Stomach smooth muscle (tissue), 2 donors: Measurements from ENCODE around the gene RRP12.
"Not testable (repeated sequence)": the region's sequence is repeated elsewhere in the genome, so short reads cannot be mapped to it uniquely, and the experiment has no call there.

ENCODE experiments used
- H3K27ac ChIP-seq: one replicate; pipeline ENCODE4 v1.7.0; 2013; ENCODE audit warnings: mild to moderate bottlenecking, low read length, inconsistent platforms
- H3K27me3 ChIP-seq, 2 donors: one replicate each; pipeline ENCODE4 v1.7.0; 2013; ENCODE audit warnings: low read length in 2 of 2; ENCODE audit not compliant: insufficient read depth in 2 of 2, control insufficient read depth in 1 of 2
- H3K36me3 ChIP-seq, 2 donors: one replicate each; pipeline ENCODE4 v1.7.0; 2013; ENCODE audit warnings: low read length in 2 of 2; ENCODE audit not compliant: control insufficient read depth in 2 of 2, insufficient read depth in 2 of 2
- H3K4me1 ChIP-seq: one replicate; pipeline ENCODE4 v1.7.0; 2013; ENCODE audit warnings: low read length; ENCODE audit not compliant: control insufficient read depth, insufficient read depth
- H3K4me3 ChIP-seq, 2 donors: one replicate each; pipeline ENCODE4 v1.7.0; 2013; ENCODE audit warnings: low read length in 2 of 2
- H3K9ac ChIP-seq, 2 donors: one replicate each; pipeline ENCODE4 v1.7.0; 2013; ENCODE audit warnings: low read length in 2 of 2, mild to moderate bottlenecking in 1 of 2
- H3K9me3 ChIP-seq, 2 donors: one replicate each; pipeline ENCODE4 v1.7.0; 2013; ENCODE audit warnings: low read length in 2 of 2; ENCODE audit not compliant: control insufficient read depth in 2 of 2
- donor health status: healthy.
- donor health status: Pancreatic carcinoma.

The RRP12 gene

GRCh38 chr10:97428572-97428981 lies 27.4 kb upstream of the RRP12 start:
- peak overlapping the region; percentile 16 to 91 for H3K4me3 ChIP-seq
- no peak overlapping the region for H3K27ac ChIP-seq
- H3K9me3 ChIP-seq = no peaks in the 10 kb centered on the region
- H3K36me3 ChIP-seq = peaks cover 20 to 25% of the 10 kb centered on the region in 2 donors
- peaks cover 20% of the 10 kb centered on the region for H3K4me1 ChIP-seq
- no peaks in the 10 kb centered on the region for H3K27me3 ChIP-seq
- peak overlapping the region in 1 of 2 donors; percentile 28 for H3K9ac ChIP-seq

- Histone ChIP-seq H3K36me3 (peaks cover 16 to 21% of the 10 kb centered on the region in 2 donors), H3K4me3 (peak overlapping the region; percentile 91 to 93), H3K27ac (peak overlapping the region; percentile 76), H3K9ac (peak overlapping the region; percentile 66 to 90), H3K27me3 (no peaks in the 10 kb centered on the region), H3K4me1 (peaks cover 20% of the 10 kb centered on the region), H3K9me3 (no peaks in the 10 kb centered on the region)
Observed at GRCh38 chr10:97427571-97428179, 26.5 kb upstream of the RRP12 start.

- Histone ChIP-seq H3K4me3 (peak overlapping the region; percentile 91 to 93), H3K36me3 (peaks cover 16 to 21% of the 10 kb centered on the region in 2 donors), H3K27me3 (no peaks in the 10 kb centered on the region), H3K27ac (peak overlapping the region; percentile 76), H3K9ac (peak overlapping the region; percentile 75 to 90), H3K4me1 (peaks cover 20% of the 10 kb centered on the region), H3K9me3 (no peaks in the 10 kb centered on the region)
Observed at GRCh38 chr10:97426776-97427570, 25.8 kb upstream of the RRP12 start.

GRCh38 chr10:97425964-97426775 lies 25.0 kb upstream of the RRP12 start, which contains the start of gene PGAM1:
TSS of gene PGAM1 (plus strand) at chr10:97426191. CDS start at chr10:97426308, 117 bp downstream.
- no peaks in the 10 kb centered on the region for H3K9me3 ChIP-seq
- peak within 1 kb of the TSS; percentile 88 for H3K27ac ChIP-seq
- H3K36me3 ChIP-seq = peaks cover 11 to 14% of the 10 kb centered on the region in 2 donors
- H3K4me3 ChIP-seq = peak within 1 kb of the TSS; percentile 91 to 96
- H3K27me3 ChIP-seq = no peaks in the 10 kb centered on the region
- peak within 1 kb of the TSS; percentile 90 for H3K9ac ChIP-seq
- peaks cover 20% of the 10 kb centered on the region for H3K4me1 ChIP-seq

GRCh38 chr10:97423757-97424098 lies 22.6 kb upstream of the RRP12 start:
- H3K36me3 ChIP-seq, H3K4me3 ChIP-seq, H3K9ac ChIP-seq, H3K27ac ChIP-seq, H3K27me3 ChIP-seq, H3K9me3 ChIP-seq: not testable (repeated sequence)
- H3K4me1 ChIP-seq = peaks cover 24% of the 10 kb centered on the region

- Histone ChIP-seq H3K4me1 (peaks cover 4% of the 10 kb centered on the region), H3K36me3 (no peaks in the 10 kb centered on the region), H3K4me3 (no peak overlapping the region), H3K9me3 (no peaks in the 10 kb centered on the region), H3K27me3 (no peaks in the 10 kb centered on the region), H3K9ac (no peak overlapping the region), H3K27ac (no peak overlapping the region)
Observed at GRCh38 chr10:97416565-97416964, 15.4 kb upstream of the RRP12 start.

- Histone ChIP-seq H3K27me3 (no peaks in the 10 kb centered on the region), H3K9ac (no peak overlapping the region), H3K4me1 (no peaks in the 10 kb centered on the region), H3K27ac (no peak overlapping the region), H3K4me3 (no peak overlapping the region), H3K9me3 (no peaks in the 10 kb centered on the region), H3K36me3 (no peaks in the 10 kb centered on the region)
Observed at GRCh38 chr10:97412891-97413304, 11.8 kb upstream of the RRP12 start.

GRCh38 chr10:97411406-97411805 lies 10.3 kb upstream of the RRP12 start:
- Histone ChIP-seq H3K36me3 (no peaks in the 10 kb centered on the region), H3K27me3 (no peaks in the 10 kb centered on the region), H3K9me3 (no peaks in the 10 kb centered on the region), H3K27ac (no peak overlapping the region), H3K4me3 (no peak overlapping the region), H3K9ac (no peak overlapping the region), H3K4me1 (peaks cover 4% of the 10 kb centered on the region)

GRCh38 chr10:97408496-97408992 lies 7.4 kb upstream of the RRP12 start:
- Histone ChIP-seq H3K9me3 (no peaks in the 10 kb centered on the region), H3K27ac (no peak overlapping the region), H3K4me3 (no peak overlapping the region), H3K27me3 (no peaks in the 10 kb centered on the region), H3K9ac (no peak overlapping the region), H3K4me1 (peaks cover 4% of the 10 kb centered on the region), H3K36me3 (no peaks in the 10 kb centered on the region)

- no peaks in the 10 kb centered on the region for H3K36me3 ChIP-seq
- H3K4me1 ChIP-seq = peaks cover 4% of the 10 kb centered on the region
- H3K4me3 ChIP-seq = no peak overlapping the region
- no peak overlapping the region for H3K27ac ChIP-seq
- H3K27me3 ChIP-seq = no peaks in the 10 kb centered on the region
- no peak overlapping the region for H3K9ac ChIP-seq
- no peaks in the 10 kb centered on the region for H3K9me3 ChIP-seq
Observed at GRCh38 chr10:97407952-97408248, 6.8 kb upstream of the RRP12 start.
